GM23338 (cell line): ENCODE results near the gene DRICH1. TPM values are rescaled to one million over a fixed set of nuclear protein-coding genes. Genes with fewer than 3 reads are reported as not detected.

Experiments used
- ATAC-seq: fragments of 200-7000 bp; cut with Tn5 transposase; 3 replicates; pipeline ENCODE4 v1.9.1; 2020
- DNase-seq: peaks from one replicate; pipeline ENCODE4 v3.0.0-alpha.2; 2015; ENCODE audit warnings: low spot score
- H2AFZ ChIP-seq: fragments of 200-600 bp; sonication (generic); 2 replicates; pipeline ENCODE4 v1.8.0; 2016; ENCODE audit warnings: antibody characterized with exemption, mild to moderate bottlenecking, moderate library complexity
- H3F3A ChIP-seq: fragments of 200-600 bp; sonication (generic); replicated peaks from 2 replicates; pipeline ENCODE4 v1.8.0; 2017; ENCODE audit warnings: antibody characterized with exemption, mixed run types, low read depth
- H3K27ac ChIP-seq: fragments of 200-600 bp; sonication (generic); 2 replicates; pipeline ENCODE4 v1.6.1; 2016; ENCODE audit warnings: low read depth
- H3K27me3 ChIP-seq: fragments of 200-600 bp; sonication (generic); 2 replicates; pipeline ENCODE4 v1.8.0; 2016; ENCODE audit warnings: mild to moderate bottlenecking, mixed run types, moderate library complexity; ENCODE audit not compliant: insufficient read depth
- H3K36me3 ChIP-seq: fragments of 200-600 bp; sonication (generic); 2 replicates; pipeline ENCODE4 v1.8.0; 2016; ENCODE audit warnings: mild to moderate bottlenecking; ENCODE audit not compliant: insufficient read depth
- H3K4me1 ChIP-seq: fragments of 200-600 bp; sonication (generic); 2 replicates; pipeline ENCODE4 v1.8.0; 2016; ENCODE audit warnings: mild to moderate bottlenecking, moderate library complexity; ENCODE audit not compliant: insufficient read depth
- H3K4me2 ChIP-seq: fragments of 200-600 bp; sonication (generic); 2 replicates; pipeline ENCODE4 v1.7.1; 2017; ENCODE audit warnings: mixed run types
- H3K4me3 ChIP-seq: fragments of 200-600 bp; sonication (generic); 2 replicates; pipeline ENCODE4 v1.6.1; 2016; ENCODE audit warnings: mixed run types
- H3K79me2 ChIP-seq: fragments of 200-600 bp; sonication (generic); replicated peaks from 2 replicates; pipeline ENCODE4 v1.8.0; 2017; ENCODE audit warnings: mild to moderate bottlenecking; ENCODE audit not compliant: insufficient read depth
- H3K9me2 ChIP-seq: fragments of 200-600 bp; sonication (generic); 2 replicates; pipeline ENCODE4 v1.8.0; 2017; ENCODE audit not compliant: insufficient read depth
- H4K20me1 ChIP-seq: fragments of 200-600 bp; sonication (generic); replicated peaks from 2 replicates; pipeline ENCODE4 v1.8.0; 2017; ENCODE audit warnings: mild to moderate bottlenecking; ENCODE audit not compliant: insufficient read depth
- H3K27ac Mint-ChIP-seq: 2 replicates; pipeline ENCODE4 v1.8.0; 2020; ENCODE audit warnings: inconsistent platforms, mild to moderate bottlenecking, moderate library complexity, mixed read lengths
- H3K27me3 Mint-ChIP-seq: 3 replicates; pipeline ENCODE4 v1.8.0; 2022; ENCODE audit warnings: low read depth, mild to moderate bottlenecking, moderate library complexity, mixed read lengths, inconsistent platforms; ENCODE audit not compliant: insufficient read depth, poor library complexity
- H3K36me3 Mint-ChIP-seq: 3 replicates; pipeline ENCODE4 v1.8.0; 2021; ENCODE audit warnings: low read depth, mild to moderate bottlenecking, inconsistent platforms, moderate library complexity, mixed read lengths
- H3K4me1 Mint-ChIP-seq: 3 replicates; pipeline ENCODE4 v1.8.0; 2020; ENCODE audit warnings: mild to moderate bottlenecking, inconsistent platforms, mixed read lengths
- H3K4me3 Mint-ChIP-seq: 3 replicates; pipeline ENCODE4 v1.8.0; 2021; ENCODE audit warnings: moderate library complexity, mild to moderate bottlenecking, inconsistent platforms, mixed read lengths
- H3K9me3 Mint-ChIP-seq: 3 replicates; pipeline ENCODE4 v1.8.0; 2020; ENCODE audit warnings: moderate library complexity, mild to moderate bottlenecking, inconsistent platforms, mixed read lengths
- CREB1 ChIP-seq: fragments of 250-450 bp; sonication (Bioruptor Pico); IDR thresholded peaks from 2 replicates; pipeline ENCODE4 v1.5.0; 2020; ENCODE audit warnings: low read depth, mild to moderate bottlenecking, moderate library complexity
- EZH2phosphoT487 ChIP-seq: fragments of 200-600 bp; sonication (generic); IDR thresholded peaks from one replicate; pipeline ENCODE4 v1.8.1; 2018; ENCODE audit warnings: antibody characterized with exemption; ENCODE audit not compliant: unreplicated experiment
- JUNB ChIP-seq: IDR thresholded peaks from one replicate; pipeline ENCODE4 v1.6.1; 2016; ENCODE audit warnings: antibody characterized with exemption; ENCODE audit not compliant: unreplicated experiment
- NANOG ChIP-seq: IDR thresholded peaks from 2 replicates; pipeline ENCODE4 v1.6.1; 2016; ENCODE audit warnings: antibody characterized with exemption, borderline replicate concordance
- ZNF114 ChIP-seq: fragments of 250-450 bp; sonication (Bioruptor Pico); IDR thresholded peaks from 2 replicates; pipeline ENCODE4 v1.5.0; 2020; ENCODE audit warnings: mild to moderate bottlenecking, moderate library complexity
- ZNF331 ChIP-seq: fragments of 250-450 bp; sonication (Bioruptor Pico); IDR thresholded peaks from 2 replicates; pipeline ENCODE4 v1.5.0; 2020; ENCODE audit warnings: low read depth, mild to moderate bottlenecking, moderate library complexity
- polyA plus RNA-seq: library from polyadenylated mRNA; unstranded; fragments of >200 nt; fragmentation: Nextera tagmentation; extraction: Ambion mirVana; gene quantifications from 2 replicates; pipeline ENCODE4 v1.2.1, GENCODE V29; 2016
- total RNA-seq: library from RNA; depleted of rRNA; stranded (reverse); fragments of >200 nt; shearing (Covaris generic); gene quantifications from 2 replicates; pipeline ENCODE4 v1.2.3, GENCODE V29; 2014
- TF ChIP-seq, protein P1 (sequence below): IDR thresholded peaks from 2 replicates; pipeline ENCODE4 v1.6.1; 2016; ENCODE audit warnings: antibody characterized with exemption
- TF ChIP-seq, protein P2 (sequence below), 2 experiments: fragments of 200-600 bp in 1 of 2; sonication (generic) in 1 of 2; conservative IDR thresholded peaks; 2 replicates each; pipeline versions ENCODE4 v1.5.1 to v1.6.1; 2016 to 2017; ENCODE audit warnings: antibody characterized with exemption in 2 of 2, low read depth in 2 of 2, mild to moderate bottlenecking in 2 of 2, moderate library complexity in 1 of 2
- TF ChIP-seq, protein P3 (sequence below): IDR thresholded peaks from one replicate; pipeline ENCODE4 v1.6.1; 2018; ENCODE audit warnings: antibody characterized with exemption; ENCODE audit not compliant: unreplicated experiment
- TF ChIP-seq, protein P4 (sequence below): fragments of 250-450 bp; sonication (Bioruptor Pico); IDR thresholded peaks from 2 replicates; pipeline ENCODE4 v1.5.0; 2020; ENCODE audit warnings: mild to moderate bottlenecking, moderate library complexity

DRICH1 gene
- total and polyA plus RNA-seq, 2 experiments from 2014 or later, result not detected

DNA sequence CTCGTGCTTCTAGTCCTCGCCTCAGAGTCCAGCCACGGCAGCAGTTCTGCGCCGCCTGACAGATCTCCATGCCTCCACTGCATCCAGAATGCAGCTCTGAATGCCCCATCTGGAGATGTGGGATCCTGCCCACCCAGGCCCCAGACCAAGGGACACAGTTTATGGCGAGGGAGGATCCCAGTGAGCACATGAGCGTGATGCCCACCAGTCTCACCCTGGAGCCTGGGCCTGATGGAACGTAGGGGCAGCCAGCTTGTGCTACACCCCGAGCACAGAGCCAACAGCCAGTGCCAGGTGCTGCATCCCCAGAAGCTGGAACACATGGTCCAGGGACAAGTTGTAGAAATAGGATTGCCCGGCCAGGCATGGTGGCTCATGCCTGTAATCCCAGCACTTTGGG lies 62.4 kb downstream of the DRICH1 start:
- H3K4me2 ChIP-seq, result no peak overlapping the region
- no peak overlapping the region for H3K27ac Mint-ChIP-seq
- no peaks in the 10 kb centered on the region for H4K20me1 ChIP-seq
- H3K4me3 Mint-ChIP-seq, result no peak overlapping the region
- no peak for DNase-seq
- H3K4me1 ChIP-seq, result no peaks in the 10 kb centered on the region
- no peaks in the 10 kb centered on the region for H3K36me3 ChIP-seq
- TF ChIP-seq ZNF114 (CRISPR knock-in tag) (no peak), CREB1 (no peak), JUNB (no peak), NANOG (no peak), ZNF331 (CRISPR knock-in tag) (no peak), EZH2phosphoT487 (no peak)
- TF ChIP-seq, protein P1, sequence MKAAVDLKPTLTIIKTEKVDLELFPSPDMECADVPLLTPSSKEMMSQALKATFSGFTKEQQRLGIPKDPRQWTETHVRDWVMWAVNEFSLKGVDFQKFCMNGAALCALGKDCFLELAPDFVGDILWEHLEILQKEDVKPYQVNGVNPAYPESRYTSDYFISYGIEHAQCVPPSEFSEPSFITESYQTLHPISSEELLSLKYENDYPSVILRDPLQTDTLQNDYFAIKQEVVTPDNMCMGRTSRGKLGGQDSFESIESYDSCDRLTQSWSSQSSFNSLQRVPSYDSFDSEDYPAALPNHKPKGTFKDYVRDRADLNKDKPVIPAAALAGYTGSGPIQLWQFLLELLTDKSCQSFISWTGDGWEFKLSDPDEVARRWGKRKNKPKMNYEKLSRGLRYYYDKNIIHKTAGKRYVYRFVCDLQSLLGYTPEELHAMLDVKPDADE, result no peak
- TF ChIP-seq, protein P2, sequence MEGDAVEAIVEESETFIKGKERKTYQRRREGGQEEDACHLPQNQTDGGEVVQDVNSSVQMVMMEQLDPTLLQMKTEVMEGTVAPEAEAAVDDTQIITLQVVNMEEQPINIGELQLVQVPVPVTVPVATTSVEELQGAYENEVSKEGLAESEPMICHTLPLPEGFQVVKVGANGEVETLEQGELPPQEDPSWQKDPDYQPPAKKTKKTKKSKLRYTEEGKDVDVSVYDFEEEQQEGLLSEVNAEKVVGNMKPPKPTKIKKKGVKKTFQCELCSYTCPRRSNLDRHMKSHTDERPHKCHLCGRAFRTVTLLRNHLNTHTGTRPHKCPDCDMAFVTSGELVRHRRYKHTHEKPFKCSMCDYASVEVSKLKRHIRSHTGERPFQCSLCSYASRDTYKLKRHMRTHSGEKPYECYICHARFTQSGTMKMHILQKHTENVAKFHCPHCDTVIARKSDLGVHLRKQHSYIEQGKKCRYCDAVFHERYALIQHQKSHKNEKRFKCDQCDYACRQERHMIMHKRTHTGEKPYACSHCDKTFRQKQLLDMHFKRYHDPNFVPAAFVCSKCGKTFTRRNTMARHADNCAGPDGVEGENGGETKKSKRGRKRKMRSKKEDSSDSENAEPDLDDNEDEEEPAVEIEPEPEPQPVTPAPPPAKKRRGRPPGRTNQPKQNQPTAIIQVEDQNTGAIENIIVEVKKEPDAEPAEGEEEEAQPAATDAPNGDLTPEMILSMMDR (conservative IDR thresholded peaks at IDR 0.05; ENCODE audit: low read depth in 2 of 2), result no peak
- TF ChIP-seq, protein P3, sequence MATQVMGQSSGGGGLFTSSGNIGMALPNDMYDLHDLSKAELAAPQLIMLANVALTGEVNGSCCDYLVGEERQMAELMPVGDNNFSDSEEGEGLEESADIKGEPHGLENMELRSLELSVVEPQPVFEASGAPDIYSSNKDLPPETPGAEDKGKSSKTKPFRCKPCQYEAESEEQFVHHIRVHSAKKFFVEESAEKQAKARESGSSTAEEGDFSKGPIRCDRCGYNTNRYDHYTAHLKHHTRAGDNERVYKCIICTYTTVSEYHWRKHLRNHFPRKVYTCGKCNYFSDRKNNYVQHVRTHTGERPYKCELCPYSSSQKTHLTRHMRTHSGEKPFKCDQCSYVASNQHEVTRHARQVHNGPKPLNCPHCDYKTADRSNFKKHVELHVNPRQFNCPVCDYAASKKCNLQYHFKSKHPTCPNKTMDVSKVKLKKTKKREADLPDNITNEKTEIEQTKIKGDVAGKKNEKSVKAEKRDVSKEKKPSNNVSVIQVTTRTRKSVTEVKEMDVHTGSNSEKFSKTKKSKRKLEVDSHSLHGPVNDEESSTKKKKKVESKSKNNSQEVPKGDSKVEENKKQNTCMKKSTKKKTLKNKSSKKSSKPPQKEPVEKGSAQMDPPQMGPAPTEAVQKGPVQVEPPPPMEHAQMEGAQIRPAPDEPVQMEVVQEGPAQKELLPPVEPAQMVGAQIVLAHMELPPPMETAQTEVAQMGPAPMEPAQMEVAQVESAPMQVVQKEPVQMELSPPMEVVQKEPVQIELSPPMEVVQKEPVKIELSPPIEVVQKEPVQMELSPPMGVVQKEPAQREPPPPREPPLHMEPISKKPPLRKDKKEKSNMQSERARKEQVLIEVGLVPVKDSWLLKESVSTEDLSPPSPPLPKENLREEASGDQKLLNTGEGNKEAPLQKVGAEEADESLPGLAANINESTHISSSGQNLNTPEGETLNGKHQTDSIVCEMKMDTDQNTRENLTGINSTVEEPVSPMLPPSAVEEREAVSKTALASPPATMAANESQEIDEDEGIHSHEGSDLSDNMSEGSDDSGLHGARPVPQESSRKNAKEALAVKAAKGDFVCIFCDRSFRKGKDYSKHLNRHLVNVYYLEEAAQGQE, result no peak
- H3K27me3 Mint-ChIP-seq, result peaks cover 47% of the 10 kb centered on the region
- H3K36me3 Mint-ChIP-seq, result no peaks in the 10 kb centered on the region; the same call in 2 of the 3 replicates
- H2AFZ ChIP-seq, result no peak overlapping the region
- peaks cover 44% of the 10 kb centered on the region for H3K27me3 ChIP-seq
- no peaks in the 10 kb centered on the region; the same call in 2 of the 3 replicates for H3K9me3 Mint-ChIP-seq
- 0 out of 2 replicates have a peak, but pooled peaks cover 5% of the 10 kb centered on the region for H3F3A ChIP-seq
- ATAC-seq, result no peak
- peaks cover 13% of the 10 kb centered on the region for H3K4me1 Mint-ChIP-seq
- no peak overlapping the region for H3K27ac ChIP-seq
- H3K4me3 ChIP-seq, result no peak overlapping the region
- no peaks in the 10 kb centered on the region for H3K79me2 ChIP-seq
- H3K9me2 ChIP-seq, result no peaks in the 10 kb centered on the region

DNA sequence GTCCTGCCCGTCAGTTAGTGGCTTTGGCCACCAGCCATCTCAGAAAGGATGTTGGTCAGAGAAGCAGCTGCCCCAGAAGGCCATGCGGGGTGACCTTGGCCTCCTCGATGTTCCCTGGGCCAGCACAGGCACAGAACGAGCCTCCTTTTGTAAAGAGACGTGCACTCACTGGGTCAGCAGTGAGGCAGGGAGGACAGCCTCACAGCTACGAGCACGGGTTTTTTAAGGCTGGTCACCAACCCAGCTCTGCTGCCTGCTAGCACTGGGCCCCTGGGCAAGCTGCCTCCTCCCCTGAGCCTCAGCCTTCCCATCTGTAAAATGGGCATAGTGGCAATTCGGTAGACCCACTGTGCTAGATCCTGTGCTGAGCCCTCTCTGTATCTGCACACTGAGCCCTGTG lies 62.8 kb downstream of the DRICH1 start:
- no peak overlapping the region for H3K27ac Mint-ChIP-seq
- H3K4me2 ChIP-seq, result no peak overlapping the region
- H3K27ac ChIP-seq, result no peak overlapping the region
- DNase-seq, result no peak
- peaks cover 48% of the 10 kb centered on the region for H3K27me3 ChIP-seq
- ATAC-seq, result no peak
- H3K4me1 Mint-ChIP-seq, result peaks cover 13% of the 10 kb centered on the region
- no peaks in the 10 kb centered on the region for H3K79me2 ChIP-seq
- H3K9me3 Mint-ChIP-seq, result no peaks in the 10 kb centered on the region; the same call in 2 of the 3 replicates
- H3F3A ChIP-seq, result 0 out of 2 replicates have a peak, but pooled peaks cover 6% of the 10 kb centered on the region
- no peak overlapping the region for H2AFZ ChIP-seq
- no peaks in the 10 kb centered on the region for H3K4me1 ChIP-seq
- H3K36me3 Mint-ChIP-seq, result no peaks in the 10 kb centered on the region; the same call in 2 of the 3 replicates
- peaks cover 51% of the 10 kb centered on the region for H3K27me3 Mint-ChIP-seq
- no peaks in the 10 kb centered on the region for H3K9me2 ChIP-seq
- no peak overlapping the region for H3K4me3 Mint-ChIP-seq
- H4K20me1 ChIP-seq, result no peaks in the 10 kb centered on the region
- H3K4me3 ChIP-seq, result no peak overlapping the region
- no peaks in the 10 kb centered on the region for H3K36me3 ChIP-seq
- TF ChIP-seq, protein P4, sequence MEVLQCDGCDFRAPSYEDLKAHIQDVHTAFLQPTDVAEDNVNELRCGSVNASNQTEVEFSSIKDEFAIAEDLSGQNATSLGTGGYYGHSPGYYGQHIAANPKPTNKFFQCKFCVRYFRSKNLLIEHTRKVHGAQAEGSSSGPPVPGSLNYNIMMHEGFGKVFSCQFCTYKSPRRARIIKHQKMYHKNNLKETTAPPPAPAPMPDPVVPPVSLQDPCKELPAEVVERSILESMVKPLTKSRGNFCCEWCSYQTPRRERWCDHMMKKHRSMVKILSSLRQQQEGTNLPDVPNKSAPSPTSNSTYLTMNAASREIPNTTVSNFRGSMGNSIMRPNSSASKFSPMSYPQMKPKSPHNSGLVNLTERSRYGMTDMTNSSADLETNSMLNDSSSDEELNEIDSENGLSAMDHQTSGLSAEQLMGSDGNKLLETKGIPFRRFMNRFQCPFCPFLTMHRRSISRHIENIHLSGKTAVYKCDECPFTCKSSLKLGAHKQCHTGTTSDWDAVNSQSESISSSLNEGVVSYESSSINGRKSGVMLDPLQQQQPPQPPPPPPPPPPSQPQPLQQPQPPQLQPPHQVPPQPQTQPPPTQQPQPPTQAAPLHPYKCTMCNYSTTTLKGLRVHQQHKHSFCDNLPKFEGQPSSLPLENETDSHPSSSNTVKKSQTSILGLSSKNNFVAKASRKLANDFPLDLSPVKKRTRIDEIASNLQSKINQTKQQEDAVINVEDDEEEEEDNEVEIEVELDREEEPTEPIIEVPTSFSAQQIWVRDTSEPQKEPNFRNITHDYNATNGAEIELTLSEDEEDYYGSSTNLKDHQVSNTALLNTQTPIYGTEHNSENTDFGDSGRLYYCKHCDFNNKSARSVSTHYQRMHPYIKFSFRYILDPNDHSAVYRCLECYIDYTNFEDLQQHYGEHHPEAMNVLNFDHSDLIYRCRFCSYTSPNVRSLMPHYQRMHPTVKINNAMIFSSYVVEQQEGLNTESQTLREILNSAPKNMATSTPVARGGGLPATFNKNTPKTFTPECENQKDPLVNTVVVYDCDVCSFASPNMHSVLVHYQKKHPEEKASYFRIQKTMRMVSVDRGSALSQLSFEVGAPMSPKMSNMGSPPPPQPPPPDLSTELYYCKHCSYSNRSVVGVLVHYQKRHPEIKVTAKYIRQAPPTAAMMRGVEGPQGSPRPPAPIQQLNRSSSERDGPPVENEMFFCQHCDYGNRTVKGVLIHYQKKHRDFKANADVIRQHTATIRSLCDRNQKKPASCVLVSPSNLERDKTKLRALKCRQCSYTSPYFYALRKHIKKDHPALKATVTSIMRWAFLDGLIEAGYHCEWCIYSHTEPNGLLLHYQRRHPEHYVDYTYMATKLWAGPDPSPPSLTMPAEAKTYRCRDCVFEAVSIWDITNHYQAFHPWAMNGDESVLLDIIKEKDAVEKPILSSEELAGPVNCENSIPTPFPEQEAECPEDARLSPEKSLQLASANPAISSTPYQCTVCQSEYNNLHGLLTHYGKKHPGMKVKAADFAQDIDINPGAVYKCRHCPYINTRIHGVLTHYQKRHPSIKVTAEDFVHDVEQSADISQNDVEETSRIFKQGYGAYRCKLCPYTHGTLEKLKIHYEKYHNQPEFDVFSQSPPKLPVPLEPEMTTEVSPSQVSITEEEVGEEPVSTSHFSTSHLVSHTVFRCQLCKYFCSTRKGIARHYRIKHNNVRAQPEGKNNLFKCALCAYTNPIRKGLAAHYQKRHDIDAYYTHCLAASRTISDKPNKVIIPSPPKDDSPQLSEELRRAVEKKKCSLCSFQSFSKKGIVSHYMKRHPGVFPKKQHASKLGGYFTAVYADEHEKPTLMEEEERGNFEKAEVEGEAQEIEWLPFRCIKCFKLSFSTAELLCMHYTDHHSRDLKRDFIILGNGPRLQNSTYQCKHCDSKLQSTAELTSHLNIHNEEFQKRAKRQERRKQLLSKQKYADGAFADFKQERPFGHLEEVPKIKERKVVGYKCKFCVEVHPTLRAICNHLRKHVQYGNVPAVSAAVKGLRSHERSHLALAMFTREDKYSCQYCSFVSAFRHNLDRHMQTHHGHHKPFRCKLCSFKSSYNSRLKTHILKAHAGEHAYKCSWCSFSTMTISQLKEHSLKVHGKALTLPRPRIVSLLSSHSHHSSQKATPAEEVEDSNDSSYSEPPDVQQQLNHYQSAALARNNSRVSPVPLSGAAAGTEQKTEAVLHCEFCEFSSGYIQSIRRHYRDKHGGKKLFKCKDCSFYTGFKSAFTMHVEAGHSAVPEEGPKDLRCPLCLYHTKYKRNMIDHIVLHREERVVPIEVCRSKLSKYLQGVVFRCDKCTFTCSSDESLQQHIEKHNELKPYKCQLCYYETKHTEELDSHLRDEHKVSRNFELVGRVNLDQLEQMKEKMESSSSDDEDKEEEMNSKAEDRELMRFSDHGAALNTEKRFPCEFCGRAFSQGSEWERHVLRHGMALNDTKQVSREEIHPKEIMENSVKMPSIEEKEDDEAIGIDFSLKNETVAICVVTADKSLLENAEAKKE, result no peak
